BE2C (cell line): ENCODE results near the gene ARL8A.

Experiments used
- DNase-seq: peaks from one replicate; pipeline ENCODE4 v3.0.0-alpha.2; 2020
- H3K27me3 ChIP-seq: fragments of 250-450 bp; sonication (Bioruptor Pico); 2 replicates; pipeline ENCODE4 v1.5.1; 2020; ENCODE audit warnings: mild to moderate bottlenecking
- H3K36me3 ChIP-seq: fragments of 250-450 bp; sonication (Bioruptor Pico); 2 replicates; pipeline ENCODE4 v1.5.1; 2020; ENCODE audit warnings: mild to moderate bottlenecking
- H3K4me1 ChIP-seq: fragments of 250-450 bp; sonication (Bioruptor Pico); 2 replicates; pipeline ENCODE4 v1.5.1; 2020
- H3K4me3 ChIP-seq: 2 replicates; pipeline ENCODE4 v1.5.1; 2011; ENCODE audit warnings: low read depth, low read length
- H3K9me3 ChIP-seq: fragments of 250-450 bp; sonication (Bioruptor Pico); 2 replicates; pipeline ENCODE4 v1.5.1; 2020
- CTCF ChIP-seq: IDR thresholded peaks from 2 replicates; pipeline ENCODE4 v1.5.1; 2012; ENCODE audit warnings: mild to moderate bottlenecking, low read depth, low read length

ARL8A gene

GRCh38 chr1:202133989-202134388, 10.5 kb downstream of the ARL8A start:
- TF ChIP-seq CTCF = no peak
- H3K9me3 ChIP-seq = no peaks in the 10 kb centered on the region
- H3K36me3 ChIP-seq = peaks cover 3% of the 10 kb centered on the region
- no peak overlapping the region for H3K4me3 ChIP-seq
- no peak for DNase-seq
- H3K27me3 ChIP-seq = no peaks in the 10 kb centered on the region
- H3K4me1 ChIP-seq = no peaks in the 10 kb centered on the region

GRCh38 chr1:202133496-202133895, 11.0 kb downstream of the ARL8A start:
- H3K4me3 ChIP-seq = no peak overlapping the region
- H3K27me3 ChIP-seq = no peaks in the 10 kb centered on the region
- H3K36me3 ChIP-seq = peaks cover 3% of the 10 kb centered on the region
- no peaks in the 10 kb centered on the region for H3K9me3 ChIP-seq
- no peaks in the 10 kb centered on the region for H3K4me1 ChIP-seq
- no peak for DNase-seq
- no peak for TF ChIP-seq CTCF

GRCh38 chr1:202133001-202133400, 11.5 kb downstream of the ARL8A start:
- TF ChIP-seq CTCF = no peak
- H3K4me1 ChIP-seq = no peaks in the 10 kb centered on the region
- DNase-seq = no peak
- H3K4me3 ChIP-seq = no peak overlapping the region
- peaks cover 3% of the 10 kb centered on the region for H3K36me3 ChIP-seq
- no peaks in the 10 kb centered on the region for H3K27me3 ChIP-seq
- H3K9me3 ChIP-seq = no peaks in the 10 kb centered on the region

- no peaks in the 10 kb centered on the region for H3K27me3 ChIP-seq
- no peak for DNase-seq
- H3K36me3 ChIP-seq = no peaks in the 10 kb centered on the region; the same call in 1 of the 2 replicates
- no peaks in the 10 kb centered on the region for H3K4me1 ChIP-seq
- no peaks in the 10 kb centered on the region for H3K9me3 ChIP-seq
- no peak for TF ChIP-seq CTCF
- no peak overlapping the region for H3K4me3 ChIP-seq
Observed at GRCh38 chr1:202131956-202132821, 12.3 kb downstream of the ARL8A start.

GRCh38 chr1:202130816-202131522, 13.6 kb downstream of the ARL8A start:
- no peaks in the 10 kb centered on the region for H3K27me3 ChIP-seq
- no peaks in the 10 kb centered on the region for H3K4me1 ChIP-seq
- no peak for TF ChIP-seq CTCF
- no peak for DNase-seq
- no peak overlapping the region for H3K4me3 ChIP-seq
- no peaks in the 10 kb centered on the region; the same call in 1 of the 2 replicates for H3K36me3 ChIP-seq
- no peaks in the 10 kb centered on the region for H3K9me3 ChIP-seq

GRCh38 chr1:202130297-202130721, 14.2 kb downstream of the ARL8A start:
- no peak for DNase-seq
- Histone ChIP-seq H3K36me3 (no peaks in the 10 kb centered on the region; the same call in 1 of the 2 replicates), H3K27me3 (no peaks in the 10 kb centered on the region), H3K9me3 (no peaks in the 10 kb centered on the region), H3K4me1 (no peaks in the 10 kb centered on the region), H3K4me3 (no peak overlapping the region)
- no peak for TF ChIP-seq CTCF
